Mesothelial cell of epicardium (in vitro differentiated cells): ENCODE results near the gene NWD2. TPM values are rescaled to one million over a fixed set of nuclear protein-coding genes. Genes with fewer than 3 reads are reported as not detected.

Experiments used
- DNase-seq, 2 experiments: peaks; one replicate each; pipeline ENCODE4 v3.0.0; 2021; ENCODE audit warnings: low spot score in 2 of 2; ENCODE audit not compliant: unreplicated experiment in 2 of 2
- H3K27ac Mint-ChIP-seq: 2 replicates; pipeline ENCODE4 v1.8.0; 2021; ENCODE audit warnings: mixed read lengths
- H3K27me3 Mint-ChIP-seq: 2 replicates; pipeline ENCODE4 v1.8.0; 2021; ENCODE audit warnings: low read depth, mixed read lengths
- H3K36me3 Mint-ChIP-seq: 2 replicates; pipeline ENCODE4 v1.8.0; 2021; ENCODE audit warnings: mixed read lengths
- H3K4me1 Mint-ChIP-seq: 2 replicates; pipeline ENCODE4 v1.8.0; 2021; ENCODE audit warnings: mixed read lengths
- H3K4me3 Mint-ChIP-seq: 2 replicates; pipeline ENCODE4 v1.8.0; 2021; ENCODE audit warnings: mild to moderate bottlenecking, moderate library complexity, mixed read lengths
- H3K9me3 Mint-ChIP-seq: 2 replicates; pipeline ENCODE4 v1.8.0; 2021; ENCODE audit warnings: mixed read lengths
- total RNA-seq: library from RNA; stranded (reverse); gene quantifications from 3 replicates; pipeline ENCODE4 v1.2.1, GENCODE V29; 2021
- TF ChIP-seq, protein P1 (sequence below): fragments of 200-600 bp; sonication (generic); IDR thresholded peaks from one replicate; pipeline ENCODE4 v1.5.0; 2021; ENCODE audit warnings: antibody characterized with exemption; ENCODE audit not compliant: unreplicated experiment

The NWD2 gene
- total RNA-seq, 1 donor from 2014 or later = 0.02 TPM

DNA sequence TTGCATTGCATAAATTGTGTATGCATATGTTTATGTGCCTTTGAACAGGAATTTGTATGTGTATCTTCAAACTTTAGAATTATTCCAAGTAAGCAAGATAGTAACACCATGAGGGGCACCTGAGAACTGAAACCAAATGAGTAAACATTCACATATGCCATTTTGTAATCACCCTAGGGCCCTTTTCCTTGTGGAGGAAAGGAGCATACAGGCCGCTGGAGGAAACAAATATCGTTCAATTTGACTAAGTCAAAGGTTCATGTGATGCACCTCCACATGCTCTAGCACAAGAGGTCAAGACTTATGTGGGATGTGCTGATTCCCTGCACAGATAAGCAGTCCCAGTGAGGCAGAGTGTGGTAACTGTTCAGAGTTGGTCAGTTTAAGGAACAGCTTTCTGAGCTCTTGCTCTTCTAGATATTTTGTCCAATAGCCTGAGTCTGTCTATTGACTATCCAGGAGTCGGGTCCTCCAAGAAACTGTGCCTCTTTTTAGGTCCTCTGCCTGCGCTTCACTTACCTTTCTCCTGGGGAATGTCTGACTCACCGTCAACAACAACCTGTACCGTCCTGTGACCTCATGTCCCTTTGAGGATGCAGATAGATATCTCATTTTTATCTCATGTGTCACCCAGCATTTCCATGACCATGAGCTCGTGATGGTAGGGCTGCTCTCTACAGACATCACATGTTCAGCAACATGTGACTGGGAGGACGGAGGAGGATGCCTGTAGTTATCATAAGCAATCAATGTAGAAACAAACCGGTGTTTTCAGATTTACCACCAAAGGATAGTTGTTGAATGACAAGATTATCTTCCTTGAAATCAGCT is 196.9 kb downstream of the NWD2 start:
- H3K36me3 Mint-ChIP-seq = no peaks in the 10 kb centered on the region

DNA sequence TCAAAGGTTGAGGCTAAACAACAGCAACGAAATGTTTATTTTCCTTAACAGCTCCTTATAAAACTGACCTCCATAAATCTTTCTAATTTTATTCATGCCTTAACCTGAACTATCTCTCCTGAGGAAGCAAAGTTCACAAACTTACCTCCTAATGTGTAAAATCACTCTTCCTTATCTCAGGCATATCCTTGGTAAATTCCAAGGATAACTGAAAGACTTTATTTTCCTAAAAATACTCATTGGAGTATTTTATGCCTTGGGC is 197.4 kb downstream of the NWD2 start:
- peaks cover 18% of the 10 kb centered on the region for H3K27me3 Mint-ChIP-seq
- no peaks in the 10 kb centered on the region for H3K9me3 Mint-ChIP-seq
- H3K27ac Mint-ChIP-seq = no peak overlapping the region
- TF ChIP-seq, protein P1, sequence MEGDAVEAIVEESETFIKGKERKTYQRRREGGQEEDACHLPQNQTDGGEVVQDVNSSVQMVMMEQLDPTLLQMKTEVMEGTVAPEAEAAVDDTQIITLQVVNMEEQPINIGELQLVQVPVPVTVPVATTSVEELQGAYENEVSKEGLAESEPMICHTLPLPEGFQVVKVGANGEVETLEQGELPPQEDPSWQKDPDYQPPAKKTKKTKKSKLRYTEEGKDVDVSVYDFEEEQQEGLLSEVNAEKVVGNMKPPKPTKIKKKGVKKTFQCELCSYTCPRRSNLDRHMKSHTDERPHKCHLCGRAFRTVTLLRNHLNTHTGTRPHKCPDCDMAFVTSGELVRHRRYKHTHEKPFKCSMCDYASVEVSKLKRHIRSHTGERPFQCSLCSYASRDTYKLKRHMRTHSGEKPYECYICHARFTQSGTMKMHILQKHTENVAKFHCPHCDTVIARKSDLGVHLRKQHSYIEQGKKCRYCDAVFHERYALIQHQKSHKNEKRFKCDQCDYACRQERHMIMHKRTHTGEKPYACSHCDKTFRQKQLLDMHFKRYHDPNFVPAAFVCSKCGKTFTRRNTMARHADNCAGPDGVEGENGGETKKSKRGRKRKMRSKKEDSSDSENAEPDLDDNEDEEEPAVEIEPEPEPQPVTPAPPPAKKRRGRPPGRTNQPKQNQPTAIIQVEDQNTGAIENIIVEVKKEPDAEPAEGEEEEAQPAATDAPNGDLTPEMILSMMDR = no peak
- no peak overlapping the region for H3K4me3 Mint-ChIP-seq
- H3K4me1 Mint-ChIP-seq = peaks cover 6% of the 10 kb centered on the region
- H3K36me3 Mint-ChIP-seq = no peaks in the 10 kb centered on the region
- no peak for DNase-seq

More for the DNA sequence above, 196.9 kb downstream of the NWD2 start:
- no peak overlapping the region for H3K27ac Mint-ChIP-seq
- H3K27me3 Mint-ChIP-seq = peaks cover 15% of the 10 kb centered on the region
- peaks cover 6% of the 10 kb centered on the region for H3K4me1 Mint-ChIP-seq
- TF ChIP-seq, protein P1 = no peak
- no peak overlapping the region for H3K4me3 Mint-ChIP-seq
- no peak for DNase-seq
- H3K9me3 Mint-ChIP-seq = no peaks in the 10 kb centered on the region

DNA sequence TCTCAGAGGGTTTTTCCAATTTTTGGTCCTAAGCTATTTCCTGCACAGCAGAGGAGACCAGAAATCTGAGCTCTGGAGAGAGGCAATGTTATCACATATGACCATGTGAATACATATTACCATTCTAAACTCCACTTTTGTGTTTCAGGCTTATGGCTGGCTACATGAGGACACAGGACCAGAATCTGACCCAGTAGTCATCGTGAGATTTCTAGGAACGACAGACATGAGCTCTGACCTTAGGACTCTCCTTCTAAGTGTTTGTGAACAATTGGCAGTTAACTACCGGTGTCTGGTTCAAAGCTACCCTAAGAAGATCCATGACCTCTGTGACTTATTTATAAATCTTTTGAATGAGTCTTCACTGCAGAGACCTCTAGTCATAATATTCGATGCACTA is 198.6 kb downstream of the NWD2 start:
- peaks cover 25% of the 10 kb centered on the region for H3K27me3 Mint-ChIP-seq
- no peaks in the 10 kb centered on the region for H3K9me3 Mint-ChIP-seq
- H3K4me1 Mint-ChIP-seq = peaks cover 6% of the 10 kb centered on the region
- H3K4me3 Mint-ChIP-seq = no peak overlapping the region
- no peaks in the 10 kb centered on the region for H3K36me3 Mint-ChIP-seq
- TF ChIP-seq, protein P1 = no peak
- no peak for DNase-seq
- no peak overlapping the region for H3K27ac Mint-ChIP-seq

DNA sequence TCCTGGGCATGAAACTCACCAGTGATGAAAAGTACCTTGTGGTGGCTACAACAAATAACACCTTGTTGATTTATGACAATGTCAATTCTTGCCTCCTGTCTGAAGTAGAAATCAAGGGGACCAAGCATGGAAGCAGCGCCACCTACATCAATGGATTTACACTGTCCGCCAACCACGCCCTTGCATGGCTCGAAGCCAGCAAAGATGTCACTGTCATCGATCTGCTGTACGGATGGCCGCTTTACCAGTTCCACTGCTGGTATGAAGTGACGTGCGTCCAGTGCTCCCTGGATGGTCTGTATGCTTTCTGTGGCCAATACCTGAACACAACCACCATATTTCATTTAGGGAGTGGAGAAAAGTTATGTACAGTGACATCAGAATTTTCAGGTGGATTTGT is 200.5 kb downstream of the NWD2 start:
- DNase-seq = no peak
- no peak overlapping the region for H3K27ac Mint-ChIP-seq
- no peaks in the 10 kb centered on the region for H3K36me3 Mint-ChIP-seq
- H3K4me3 Mint-ChIP-seq = no peak overlapping the region
- TF ChIP-seq, protein P1 = no peak
- peaks cover 36% of the 10 kb centered on the region for H3K27me3 Mint-ChIP-seq
- peaks cover 6% of the 10 kb centered on the region for H3K4me1 Mint-ChIP-seq
- no peaks in the 10 kb centered on the region for H3K9me3 Mint-ChIP-seq

DNA sequence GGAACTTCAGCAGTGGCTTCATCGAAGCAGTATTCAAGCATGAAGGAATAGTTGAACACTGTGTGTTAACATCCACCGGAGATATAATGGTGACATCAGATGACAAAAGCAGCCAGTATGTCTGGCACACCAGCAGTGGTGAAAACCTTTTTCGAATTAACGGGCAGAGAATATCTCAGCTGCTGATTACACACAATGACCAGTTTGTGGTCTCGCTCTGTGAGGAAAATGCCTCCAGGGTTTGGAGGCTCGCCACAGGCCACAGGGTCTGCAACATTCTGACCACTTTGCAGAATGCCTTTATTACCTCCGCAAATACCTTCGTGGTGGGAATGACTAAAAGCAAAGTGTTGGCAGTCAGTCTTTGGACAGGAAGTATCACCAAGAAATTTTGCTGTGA is 201.5 kb downstream of the NWD2 start:
- no peaks in the 10 kb centered on the region for H3K9me3 Mint-ChIP-seq
- H3K27me3 Mint-ChIP-seq = peaks cover 46% of the 10 kb centered on the region
- TF ChIP-seq, protein P1 = no peak
- H3K27ac Mint-ChIP-seq = no peak overlapping the region
- no peaks in the 10 kb centered on the region for H3K36me3 Mint-ChIP-seq
- H3K4me1 Mint-ChIP-seq = peaks cover 6% of the 10 kb centered on the region
- no peak overlapping the region for H3K4me3 Mint-ChIP-seq
- DNase-seq = no peak
